NCI-H146 treated with DMSO at 0.1 percent for 48 hours (cell line): ENCODE measurements around the gene IL23A.
"Not testable (repeated sequence)": the region's sequence is repeated elsewhere in the genome, so short reads cannot be mapped to it uniquely, and the experiment has no call there.

Experiments used
- DNase-seq: peaks from one replicate; lab custom pipeline; 2025; ENCODE audit not compliant: unreplicated experiment; lab: John Stamatoyannopoulos, UW

The IL23A gene, protein sequence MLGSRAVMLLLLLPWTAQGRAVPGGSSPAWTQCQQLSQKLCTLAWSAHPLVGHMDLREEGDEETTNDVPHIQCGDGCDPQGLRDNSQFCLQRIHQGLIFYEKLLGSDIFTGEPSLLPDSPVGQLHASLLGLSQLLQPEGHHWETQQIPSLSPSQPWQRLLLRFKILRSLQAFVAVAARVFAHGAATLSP

DNA sequence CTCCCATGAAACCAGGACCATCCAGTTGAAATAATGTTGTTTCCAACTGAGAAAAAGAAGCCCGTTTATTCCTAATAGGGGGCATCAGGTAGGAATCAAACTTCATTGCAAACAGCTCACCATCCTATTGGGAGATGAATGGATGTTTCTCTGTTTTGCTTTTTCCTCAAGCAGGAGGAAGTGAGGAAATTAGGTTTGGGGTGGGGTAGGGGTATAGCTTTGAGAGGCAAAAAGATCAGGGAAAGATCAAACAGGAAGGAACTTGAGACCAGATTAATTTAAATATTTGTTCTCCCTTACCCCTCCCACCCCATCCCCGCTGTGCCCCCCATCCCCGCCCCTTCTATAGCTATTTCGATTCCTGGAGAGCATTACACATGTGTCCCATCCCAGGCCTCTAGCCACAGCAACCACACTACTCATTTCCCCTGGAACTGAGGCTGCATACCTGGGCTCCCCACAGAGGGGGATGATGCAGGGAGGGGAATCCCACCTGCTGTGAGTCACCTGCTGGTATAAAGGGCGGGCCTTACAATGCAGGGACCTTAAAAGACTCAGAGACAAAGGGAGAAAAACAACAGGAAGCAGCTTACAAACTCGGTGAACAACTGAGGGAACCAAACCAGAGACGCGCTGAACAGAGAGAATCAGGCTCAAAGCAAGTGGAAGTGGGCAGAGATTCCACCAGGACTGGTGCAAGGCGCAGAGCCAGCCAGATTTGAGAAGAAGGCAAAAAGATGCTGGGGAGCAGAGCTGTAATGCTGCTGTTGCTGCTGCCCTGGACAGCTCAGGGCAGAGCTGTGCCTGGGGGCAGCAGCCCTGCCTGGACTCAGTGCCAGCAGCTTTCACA lies at the start of gene IL23A:
TSS of gene IL23A (plus strand) at position 577 of the 850 bp plus-strand sequence. CDS start at position 738, 161 bp downstream.
- DNase-seq: peak; percentile 90

DNA sequence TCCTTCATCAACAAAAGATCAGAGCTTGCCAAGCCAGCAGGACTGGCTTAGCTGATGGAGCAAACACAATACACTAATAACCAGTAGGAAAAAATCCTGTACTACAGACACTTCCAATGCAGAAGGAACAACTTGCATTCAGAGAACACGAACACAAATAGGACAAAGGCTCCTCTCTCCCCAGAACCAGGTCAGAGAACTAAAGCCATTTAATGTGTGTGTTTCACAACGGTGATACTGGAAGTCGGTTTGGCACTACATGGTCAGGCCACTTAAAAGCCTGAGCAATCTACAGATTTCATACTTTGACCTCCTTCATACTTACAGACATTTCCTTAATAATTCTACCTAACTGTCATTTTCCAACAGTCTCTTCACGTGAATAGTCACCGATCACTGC lies 44.9 kb upstream of the IL23A start:
- DNase-seq: no peak

DNA sequence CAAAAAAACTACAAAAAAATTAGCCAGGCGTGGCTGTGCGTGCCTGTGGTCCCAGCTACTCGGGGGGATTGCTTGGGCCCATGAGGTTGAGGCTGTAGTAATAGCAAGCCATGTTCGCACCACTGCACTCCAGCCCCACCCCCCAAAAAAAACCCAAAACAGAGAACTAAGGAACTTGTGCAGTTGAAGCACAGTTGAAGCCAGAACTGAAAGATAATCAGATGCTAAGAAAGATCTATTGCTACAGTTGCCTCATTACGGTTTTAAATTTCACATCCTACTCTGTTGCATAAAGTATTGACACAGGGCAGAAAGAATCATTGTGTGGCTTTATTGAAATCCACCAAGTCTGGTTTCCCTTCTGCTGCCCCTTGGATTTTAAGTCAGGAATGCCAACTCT lies 42.4 kb upstream of the IL23A start:
- no peak for DNase-seq

DNA sequence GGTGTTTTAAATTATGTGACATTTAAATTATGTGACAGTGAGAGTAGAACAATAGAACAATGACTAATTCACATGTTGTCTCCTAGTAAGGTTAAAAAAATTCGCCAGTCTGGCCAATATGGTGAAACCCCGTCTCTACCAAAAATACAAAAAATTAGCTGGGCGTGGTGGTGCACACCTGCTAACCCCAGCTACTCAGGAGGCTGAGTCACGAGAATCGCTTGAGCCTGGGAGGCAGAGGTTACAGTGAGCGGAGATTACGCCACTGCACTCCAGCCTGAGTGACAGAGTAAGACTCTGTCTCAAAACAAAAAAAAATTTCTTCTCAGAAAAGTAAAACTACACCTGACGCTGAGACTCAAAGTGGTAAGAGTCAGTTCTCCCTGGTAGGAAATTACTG lies 41.3 kb upstream of the IL23A start:
- no peak for DNase-seq

DNA sequence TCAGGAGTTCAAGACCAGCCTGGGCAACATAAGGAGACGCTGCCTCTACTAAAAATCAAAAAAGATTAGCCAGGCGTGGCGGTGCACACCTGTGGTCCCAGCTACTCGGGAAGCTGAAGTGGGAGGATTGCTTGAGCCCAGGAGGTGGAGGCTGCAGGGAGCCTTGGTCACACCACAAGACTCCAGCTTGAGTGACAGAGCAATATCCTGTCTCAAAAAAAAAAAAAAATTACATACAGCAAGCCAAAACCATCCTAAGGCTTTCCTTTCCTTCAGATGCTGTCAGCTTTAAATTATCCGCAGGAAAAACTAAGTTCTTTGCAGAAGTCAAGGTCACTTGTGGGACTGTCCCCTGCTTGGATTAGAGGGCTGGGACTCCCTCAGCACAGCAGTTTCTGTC lies 39.9 kb upstream of the IL23A start:
- no peak for DNase-seq

DNA sequence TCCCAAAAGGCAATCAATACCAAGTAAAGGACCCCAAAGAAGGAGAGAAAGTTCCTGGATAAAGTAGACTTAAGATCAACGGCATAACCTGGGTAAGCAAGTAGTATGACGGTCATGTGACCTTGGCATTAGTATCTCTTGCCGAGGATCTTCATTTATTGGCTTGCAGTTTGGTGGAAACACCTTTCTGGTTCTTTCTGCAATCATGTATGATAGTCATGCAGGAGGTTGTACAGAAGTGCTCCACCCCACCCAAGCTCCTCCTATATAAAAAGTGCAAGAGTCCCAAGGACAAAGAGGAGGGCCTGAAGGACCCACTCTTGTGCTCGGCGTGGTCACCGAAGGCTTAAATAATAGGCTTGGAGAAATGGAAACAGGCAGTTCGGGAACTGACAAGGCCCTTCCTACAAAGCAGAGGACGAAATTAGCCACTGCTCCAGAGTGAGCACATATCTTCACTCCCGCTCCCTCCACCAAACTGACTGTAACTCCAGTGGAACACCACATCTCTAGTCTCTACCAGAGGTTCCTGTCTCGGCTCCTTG lies 39.3 kb upstream of the IL23A start:
- no peak for DNase-seq

DNA sequence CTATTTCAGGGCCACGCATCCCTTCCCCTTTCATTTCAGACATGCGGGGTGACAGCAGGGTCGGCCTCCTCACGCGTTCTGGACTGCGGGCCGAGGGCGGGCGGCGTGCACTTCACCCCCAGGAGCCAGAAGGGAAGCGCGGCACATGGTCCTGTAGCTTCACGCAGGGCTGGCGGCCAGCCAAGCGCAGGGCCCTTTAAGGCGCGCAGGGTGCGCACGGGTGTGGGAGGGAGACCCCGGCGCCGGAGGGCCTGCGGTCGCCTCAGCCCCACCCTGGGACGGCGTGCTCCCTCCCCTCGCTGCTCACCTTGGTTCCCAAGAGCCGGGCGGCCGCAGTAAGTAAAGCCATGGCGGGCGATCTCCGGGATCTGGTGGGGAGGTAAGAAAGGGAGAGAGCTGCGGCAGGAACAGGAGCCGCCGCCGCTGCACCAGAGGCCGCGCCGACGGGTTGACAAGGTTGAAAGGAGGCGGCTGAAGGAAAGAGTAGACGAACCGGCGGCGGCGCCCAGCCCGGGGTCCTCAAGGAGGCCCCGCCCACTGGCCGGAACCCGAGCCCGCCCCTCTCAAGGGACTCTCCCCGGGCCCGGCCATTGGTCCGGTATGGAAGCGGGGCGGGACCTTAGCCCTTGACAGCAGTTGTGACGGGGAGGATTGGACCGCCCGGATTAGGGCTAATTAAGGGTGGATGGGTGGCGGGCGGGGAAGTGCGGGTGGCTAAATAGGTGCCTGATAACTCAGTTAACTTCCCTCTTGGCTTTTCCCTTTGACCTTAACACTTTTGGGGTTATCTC lies 38.6 kb upstream of the IL23A start, which contains the start of gene CS:
TSS of gene CS (minus strand) at position 478 of the 791 bp plus-strand sequence. CDS start at position 349, 129 bp downstream.
- peak; percentile 98 for DNase-seq

DNA sequence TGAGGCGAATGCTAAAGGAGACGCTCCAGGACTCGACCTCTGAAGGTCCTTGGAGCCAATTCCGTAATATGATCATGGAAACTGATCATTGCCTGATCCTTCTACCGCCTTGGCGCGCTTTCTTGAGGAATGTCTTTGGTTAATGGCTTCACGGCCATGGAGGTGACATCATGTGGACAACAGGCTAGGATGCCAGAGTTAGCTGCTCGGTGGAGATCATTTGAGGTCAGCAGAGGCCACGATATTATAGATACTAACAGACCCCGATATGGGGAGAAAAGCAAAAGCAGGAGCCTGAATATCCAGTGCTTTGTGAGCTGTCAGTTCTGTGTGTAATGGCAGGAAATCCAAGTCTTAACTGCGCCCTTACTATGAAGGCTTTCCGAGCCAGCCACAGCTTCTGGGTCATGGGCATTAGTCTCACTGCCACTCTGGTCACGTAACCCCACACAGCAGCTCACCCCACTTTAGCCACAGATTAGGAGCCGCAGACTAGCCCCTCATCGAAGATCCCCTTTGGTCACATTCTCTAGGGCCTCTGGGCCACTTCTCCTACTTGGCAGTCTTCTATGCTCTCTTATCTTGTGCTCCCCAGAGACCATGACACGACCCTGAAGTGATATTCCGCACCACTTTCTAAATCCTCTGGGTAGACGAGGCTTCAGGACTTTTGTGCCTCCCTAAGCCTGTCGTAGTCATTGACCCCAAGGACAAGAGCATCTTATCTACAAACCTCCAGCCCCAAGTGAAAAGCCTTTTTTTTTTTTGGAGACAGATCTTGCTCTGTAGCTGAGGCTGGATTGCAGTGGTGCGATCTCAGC lies 37.8 kb upstream of the IL23A start:
- peak; percentile 59 for DNase-seq

DNA sequence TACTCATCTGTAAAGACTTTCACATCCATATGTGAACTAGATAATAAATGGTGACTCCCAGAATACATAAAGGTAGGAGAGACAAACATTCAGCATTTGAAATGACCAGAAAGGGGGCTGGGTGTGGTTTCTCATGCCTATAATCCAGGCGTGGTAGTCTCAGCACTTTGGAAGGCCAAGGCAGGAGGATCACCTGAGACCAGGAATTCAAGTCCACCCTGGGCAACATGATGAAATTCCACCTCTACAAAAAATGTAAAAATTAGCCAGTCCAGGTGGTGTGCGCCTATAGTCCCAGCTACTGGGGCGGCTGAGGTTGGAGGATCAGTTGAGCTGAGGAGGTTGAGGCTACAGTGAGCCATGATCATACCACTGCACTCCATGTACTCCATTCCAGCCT lies 34.4 kb upstream of the IL23A start:
- DNase-seq: no peak

DNA sequence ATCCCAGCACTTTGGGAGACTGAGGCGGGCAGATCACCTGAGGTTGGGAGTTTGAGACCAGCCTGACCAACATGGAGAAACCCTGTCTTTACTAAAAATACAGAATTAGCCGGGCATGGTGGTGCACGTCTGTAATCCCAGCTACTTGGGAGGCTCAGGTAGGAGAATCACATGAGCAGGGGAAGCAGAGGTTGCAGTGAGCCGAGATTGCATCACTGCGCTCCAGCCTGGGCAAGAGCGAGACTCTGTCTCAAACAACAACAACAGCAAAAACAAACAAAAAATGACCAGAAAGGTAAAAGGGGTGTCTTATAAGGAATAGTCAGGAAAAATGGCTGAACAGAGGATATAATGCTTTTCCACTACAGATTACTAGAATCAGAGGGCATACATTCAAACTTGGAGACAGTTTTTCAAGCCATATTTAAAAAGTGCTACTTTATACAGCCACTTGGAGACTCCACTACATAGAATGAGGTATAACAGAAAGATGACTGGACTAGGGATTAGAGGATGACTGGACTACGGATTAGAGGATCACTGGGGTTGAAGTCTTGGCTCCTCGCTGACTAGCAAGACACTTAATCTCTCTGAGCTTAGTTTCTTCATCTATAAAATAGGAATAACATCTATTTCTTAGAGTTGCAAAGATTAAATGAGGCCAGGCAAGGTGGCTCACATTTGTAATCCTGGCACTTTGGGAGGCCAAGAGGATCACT lies 33.7 kb upstream of the IL23A start:
- DNase-seq: no peak

DNA sequence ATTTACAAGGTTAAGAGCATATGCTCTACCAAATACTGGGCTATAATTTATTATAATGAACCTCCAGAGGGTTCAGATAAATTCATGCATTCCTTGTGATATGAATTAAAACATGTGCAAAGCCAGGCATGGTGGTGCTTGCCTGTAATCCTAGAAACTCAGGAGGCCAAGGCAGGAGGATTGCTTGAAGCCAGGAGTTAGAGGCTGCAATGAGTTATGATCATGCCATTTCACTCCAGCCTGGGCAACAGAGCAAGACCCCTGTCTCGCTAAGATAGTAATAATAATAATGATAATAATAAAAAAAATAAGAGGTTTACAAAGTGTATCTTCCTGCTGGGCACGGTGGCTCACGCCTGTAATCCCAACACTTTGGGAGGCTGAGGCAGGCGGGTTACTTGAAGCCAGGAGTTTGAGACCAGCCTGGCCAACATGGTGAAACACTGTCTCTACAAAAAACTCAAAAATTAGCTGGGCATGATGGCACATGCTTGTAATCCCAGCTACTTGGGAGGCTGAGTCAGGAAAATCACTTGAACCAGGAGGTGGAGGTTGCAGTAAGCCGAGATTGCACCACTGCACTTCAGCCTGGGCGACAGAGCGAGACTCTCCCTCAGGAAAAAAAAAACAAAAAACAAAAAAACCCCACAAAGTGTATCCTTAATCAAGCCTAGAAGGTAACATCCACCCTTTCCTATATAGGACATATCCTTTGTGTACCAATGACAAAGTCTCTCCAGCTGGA lies 31.3 kb upstream of the IL23A start:
- no peak for DNase-seq

DNA sequence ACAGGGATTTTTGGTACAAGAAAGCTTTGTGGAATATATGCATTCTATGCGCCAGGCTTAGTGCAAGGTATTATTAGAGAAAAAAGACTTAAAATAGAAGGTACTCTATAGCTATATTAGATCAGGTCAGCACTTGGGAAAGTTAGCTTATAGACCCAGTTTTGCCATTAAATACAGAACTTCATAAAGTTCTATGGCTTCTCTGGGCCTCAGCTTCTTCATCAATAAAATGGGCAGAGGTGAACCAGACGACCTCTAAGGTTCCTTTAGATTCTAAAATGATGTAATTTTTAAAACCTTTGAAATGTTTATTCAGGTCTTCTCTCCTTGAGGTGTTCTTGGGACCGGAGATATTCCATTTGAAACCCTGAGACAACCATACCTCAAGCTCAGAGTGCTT lies 30.0 kb upstream of the IL23A start:
- no peak for DNase-seq

DNA sequence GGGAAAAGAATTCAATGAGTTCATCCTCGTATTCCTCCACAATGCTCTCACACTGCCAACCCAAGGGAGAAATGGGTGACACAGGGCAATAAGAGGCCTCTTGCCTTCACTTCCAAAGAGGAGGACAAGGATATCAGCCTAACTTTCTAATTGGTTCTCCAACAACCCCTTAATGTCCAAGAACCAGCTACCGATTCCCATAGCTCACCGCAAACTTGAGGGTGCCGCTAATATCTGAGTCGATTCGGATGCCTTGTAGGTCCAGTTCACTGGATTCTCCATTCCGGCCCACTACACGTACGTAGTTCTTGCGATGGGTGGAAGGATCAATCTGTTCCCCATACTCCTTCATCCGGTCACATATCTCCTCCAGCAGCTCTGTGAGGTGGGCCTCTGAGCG lies 27.7 kb upstream of the IL23A start:
- DNase-seq: no peak

DNA sequence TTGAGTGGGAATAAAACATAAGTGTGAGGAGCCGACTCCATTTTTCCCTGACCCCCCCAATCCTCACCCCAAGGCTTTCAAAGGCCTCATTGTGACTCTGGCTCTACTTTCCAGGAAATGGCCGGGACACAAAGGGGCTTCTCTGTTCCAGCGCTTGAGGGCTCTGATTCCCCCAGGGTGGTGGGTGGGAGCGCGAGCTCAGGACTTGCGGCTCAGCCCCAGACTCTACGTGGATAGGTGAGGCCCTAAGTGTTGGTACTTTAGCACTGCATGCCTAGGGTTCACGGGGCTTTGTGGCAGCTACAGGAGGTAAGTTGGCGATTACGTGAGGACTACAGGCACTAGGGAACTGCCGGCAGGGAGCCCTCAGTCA lies 23.4 kb upstream of the IL23A start:
- DNase-seq: no peak

DNA sequence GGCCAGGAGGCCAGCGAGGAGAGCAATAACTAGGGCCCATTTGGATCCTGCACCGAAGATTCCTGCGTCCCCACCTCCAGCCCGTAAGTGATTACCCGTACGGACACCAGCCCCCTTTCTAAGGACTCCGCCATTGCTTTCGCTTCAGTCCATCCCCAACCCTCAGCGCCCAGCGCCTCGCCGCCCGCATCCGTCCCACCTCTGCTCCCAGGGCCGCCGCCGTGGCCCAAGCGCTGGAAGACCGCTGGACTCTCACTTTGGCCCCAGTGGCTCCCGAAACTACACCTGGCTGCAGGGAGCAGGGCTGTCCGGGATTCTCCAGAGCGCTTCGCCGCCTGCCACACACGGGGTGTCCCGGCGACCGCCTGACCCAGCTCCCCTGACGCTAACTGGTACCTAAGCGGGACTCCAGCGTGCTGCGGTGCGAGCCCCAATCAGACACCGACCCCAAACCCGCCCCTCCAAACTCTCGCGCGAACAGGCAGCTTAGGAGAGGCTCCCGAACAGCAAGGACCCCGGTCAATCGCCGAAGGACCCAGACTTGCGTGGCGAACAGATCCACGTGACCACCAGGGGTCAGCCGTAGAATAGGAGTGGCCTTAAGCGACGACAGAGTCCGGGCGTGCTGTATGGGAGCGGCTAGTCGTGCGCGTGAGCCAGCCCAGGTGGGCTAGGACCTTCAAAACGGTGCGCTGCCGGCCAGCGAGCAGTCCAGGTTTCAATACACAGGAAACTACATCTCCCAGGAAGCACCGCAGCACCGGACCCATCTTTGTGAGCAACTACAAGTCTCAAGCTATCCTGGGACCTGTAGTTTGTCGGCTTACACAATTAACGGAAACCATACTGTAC lies 22.8 kb upstream of the IL23A start, which contains the start of gene CNPY2:
TSS of gene CNPY2 (minus strand) at position 367 of the 852 bp plus-strand sequence. CDS start 771 bp downstream, outside the sequence.
- DNase-seq: peak; percentile 98

DNA sequence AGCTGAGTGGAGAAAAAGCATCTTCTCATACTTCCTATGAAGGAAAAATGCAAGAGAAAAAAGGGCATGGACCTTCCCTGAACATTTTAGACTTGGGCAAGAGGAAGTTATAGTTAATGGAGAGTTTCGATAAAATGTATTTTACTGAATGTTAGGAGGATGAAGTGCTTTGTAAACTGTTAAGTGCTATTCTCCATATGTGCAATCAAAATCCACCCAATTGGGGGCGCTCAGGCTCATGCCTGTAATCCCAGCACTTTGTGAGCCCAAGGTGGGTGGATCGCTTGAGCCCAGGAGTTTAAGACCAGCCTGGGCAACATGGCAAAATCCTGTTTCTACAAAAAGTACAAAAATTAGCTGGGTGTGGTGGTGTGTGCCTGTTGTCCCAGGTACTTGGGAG lies 21.0 kb upstream of the IL23A start:
- DNase-seq: no peak

DNA sequence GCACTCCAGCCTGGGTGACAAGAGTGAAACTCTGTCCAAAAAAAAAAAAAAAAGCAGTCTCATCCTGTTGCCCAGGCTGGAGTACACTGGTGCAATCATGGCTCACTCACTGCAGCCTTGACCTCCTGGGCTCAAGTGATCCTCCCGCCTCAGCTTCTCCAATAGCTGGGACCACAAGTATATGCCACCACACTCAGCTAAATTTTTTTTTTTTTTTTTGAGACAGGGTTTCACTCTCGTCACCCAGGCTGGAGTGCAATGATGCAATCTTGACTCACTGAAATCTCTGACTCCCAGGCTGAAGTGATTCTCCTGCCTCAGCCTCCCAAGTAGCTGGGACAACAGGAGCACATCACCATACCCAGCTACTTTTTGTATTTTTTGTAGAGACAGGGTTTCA lies 17.7 kb upstream of the IL23A start:
- DNase-seq: no peak

DNA sequence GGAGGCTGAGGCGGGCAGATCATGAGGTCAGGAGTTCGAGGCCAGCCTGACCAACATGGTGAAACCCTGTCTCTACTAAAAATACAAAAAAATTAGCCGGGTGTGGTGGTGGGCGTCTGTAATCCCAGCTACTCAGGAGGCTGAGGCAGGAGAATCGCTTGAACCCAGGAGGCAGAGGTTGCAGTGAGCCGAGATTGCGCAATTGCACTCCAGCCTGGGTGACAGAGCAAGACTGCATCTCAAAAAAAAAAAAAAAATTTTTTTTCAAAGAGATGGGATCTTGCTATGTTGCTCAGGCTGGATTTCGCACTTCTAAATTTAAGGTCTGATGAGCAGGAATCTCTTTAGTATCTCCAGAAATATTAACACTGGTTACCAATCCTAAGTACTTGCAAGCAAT lies 17.1 kb upstream of the IL23A start:
- not testable (repeated sequence) for DNase-seq
